COLO668 (cell line): Measurements from ENCODE around the gene RAB30.

Experiments
- DNase-seq: peaks from one replicate; lab custom pipeline; 2025; ENCODE audit not compliant: unreplicated experiment; lab: John Stamatoyannopoulos, UW

Gene RAB30

GRCh38 chr11:83071567-83072349, at the start of gene RAB30:
RAB30 (minus strand) TSS chr11:83071897; CDS start chr11:82997316, 74,581 bp downstream.
- DNase-seq: peak; percentile 97

- no peak for DNase-seq
Observed at GRCh38 chr11:83120327-83120726, 48.6 kb upstream of the RAB30 start.

- DNase-seq: no peak
Observed at GRCh38 chr11:83119216-83119615, 47.5 kb upstream of the RAB30 start.

GRCh38 chr11:83118814-83119213, 47.1 kb upstream of the RAB30 start:
- no peak for DNase-seq

GRCh38 chr11:83116015-83116641, 44.4 kb upstream of the RAB30 start:
- DNase-seq: no peak

- no peak for DNase-seq
Observed at GRCh38 chr11:83115551-83115950, 43.9 kb upstream of the RAB30 start.

GRCh38 chr11:83115026-83115425, 43.3 kb upstream of the RAB30 start:
- DNase-seq: no peak

- no peak for DNase-seq
Observed at GRCh38 chr11:83112886-83113285, 41.2 kb upstream of the RAB30 start.

GRCh38 chr11:83105168-83105567, 33.5 kb upstream of the RAB30 start:
- no peak for DNase-seq

- DNase-seq: no peak
Observed at GRCh38 chr11:83102834-83103233, 31.1 kb upstream of the RAB30 start.

- DNase-seq: no peak
Observed at GRCh38 chr11:83097429-83098075, 25.9 kb upstream of the RAB30 start.

GRCh38 chr11:83093634-83094033, 21.9 kb upstream of the RAB30 start:
- DNase-seq: no peak

- DNase-seq: peak; percentile 81
Observed at GRCh38 chr11:83092488-83093384, 21.0 kb upstream of the RAB30 start.

- DNase-seq: no peak
Observed at GRCh38 chr11:83088965-83089364, 17.3 kb upstream of the RAB30 start.

- no peak for DNase-seq
Observed at GRCh38 chr11:83087035-83087434, 15.3 kb upstream of the RAB30 start.

GRCh38 chr11:83079820-83080219, 8.1 kb upstream of the RAB30 start:
- no peak for DNase-seq

- no peak for DNase-seq
Observed at GRCh38 chr11:83078269-83078668, 6.6 kb upstream of the RAB30 start.

GRCh38 chr11:83073884-83074283, 2.2 kb upstream of the RAB30 start:
- DNase-seq: no peak

GRCh38 chr11:83073258-83073657, 1.6 kb upstream of the RAB30 start:
- no peak for DNase-seq

GRCh38 chr11:83072350-83073242, 899 bp upstream of the RAB30 start:
- peak; percentile 5 for DNase-seq
